Ovary (tissue), 3 donors: ENCODE data around the gene DOCK8.

Experiments
- CTCF ChIP-seq, 3 donors: fragments of 450-650 bp in 2 of 3; fragments of 200-600 bp in 1 of 3; IDR thresholded peaks; one replicate each; pipeline versions ENCODE4 v1.5.1 to v1.8.0; 2016 to 2022; ENCODE audit warnings: antibody characterized with exemption in 3 of 3, mild to moderate bottlenecking in 1 of 3
- EP300 ChIP-seq: sonication (generic); formaldehyde crosslinking; IDR thresholded peaks from one replicate; pipeline ENCODE4 v1.6.1; 2017; ENCODE audit warnings: antibody characterized with exemption
- POLR2A ChIP-seq: fragments of 450-650 bp; IDR thresholded peaks from one replicate; pipeline ENCODE4 v1.6.1; 2017; ENCODE audit warnings: antibody characterized with exemption, mild to moderate bottlenecking, moderate library complexity
- donor health status: DM: no; HTN: no; CAD: no.

GRCh38 chr9:351916-352315 lies 137.3 kb downstream of the DOCK8 start:
- no peak for TF ChIP-seq CTCF (IDR thresholded peaks at IDR 0.05)
- no peak for TF ChIP-seq EP300
- TF ChIP-seq POLR2A, result no peak
